A673 (cell line): ENCODE data around the gene ABI3BP. TPM values are rescaled to one million over a fixed set of nuclear protein-coding genes. Genes with fewer than 3 reads are reported as not detected.

Experiments used
- BruUV-seq: library from RNA; stranded (reverse); fragments of 400-500 nt; replicated peaks from 2 replicates; lab custom pipeline; 2021; lab: Mats Ljungman, UMichigan
- CTCF ChIA-PET: fragments of 300-600 bp; sonication (Branson Sonifier 250); formaldehyde crosslinking; loops from one replicate; lab custom pipeline; 2022; ENCODE audit warnings: antibody characterized with exemption; lab: Charles Lee
- POLR2A ChIA-PET: fragments of 300-600 bp; sonication (Branson Sonifier 250); formaldehyde crosslinking; loops from one replicate; lab custom pipeline; 2022; ENCODE audit warnings: antibody characterized with exemption; ENCODE audit not compliant: low non-redundant PET; lab: Charles Lee
- DNase-seq: peaks from one replicate; pipeline ENCODE4 v3.0.0-alpha.2; 2015; ENCODE audit warnings: low spot score
- H3K27ac ChIP-seq: fragments of 200-600 bp; sonication (generic); 2 replicates; pipeline ENCODE4 v1.5.1; 2016; ENCODE audit warnings: mixed run types, low read depth, mild to moderate bottlenecking, mixed read lengths, antibody characterized with exemption, low read length; ENCODE audit not compliant: poor library complexity, severe bottlenecking
- H3K27me3 ChIP-seq: fragments of 200-600 bp; sonication (generic); replicated peaks from 2 replicates; pipeline ENCODE4 v1.6.1; 2017; ENCODE audit warnings: mixed run types, low read depth, mild to moderate bottlenecking, mixed read lengths, antibody characterized with exemption, low read length; ENCODE audit not compliant: insufficient read depth, poor library complexity
- H3K36me3 ChIP-seq: fragments of 200-600 bp; sonication (generic); 2 replicates; pipeline ENCODE4 v1.6.1; 2016; ENCODE audit warnings: mixed run types, mild to moderate bottlenecking, mixed read lengths, antibody characterized with exemption, low read length; ENCODE audit not compliant: insufficient read depth, poor library complexity, severe bottlenecking
- H3K4me1 ChIP-seq: fragments of 200-600 bp; sonication (generic); 2 replicates; pipeline ENCODE4 v1.6.1; 2017; ENCODE audit warnings: mixed run types, mild to moderate bottlenecking, mixed read lengths, antibody characterized with exemption, low read length; ENCODE audit not compliant: insufficient read depth, poor library complexity, severe bottlenecking
- H3K4me3 ChIP-seq: fragments of 200-600 bp; sonication (generic); 2 replicates; pipeline ENCODE4 v1.5.1; 2016; ENCODE audit warnings: low read depth, mixed run types, mild to moderate bottlenecking, mixed read lengths, low read length; ENCODE audit not compliant: poor library complexity, severe bottlenecking
- H3K9me3 ChIP-seq: fragments of 200-600 bp; sonication (generic); 2 replicates; pipeline ENCODE4 v1.6.1; 2016; ENCODE audit warnings: mixed run types, low read depth, mild to moderate bottlenecking, mixed read lengths, antibody characterized with exemption, low read length; ENCODE audit not compliant: poor library complexity, severe bottlenecking
- EZH2 ChIP-seq: fragments of 200-600 bp; sonication (generic); IDR thresholded peaks from 2 replicates; pipeline ENCODE4 v1.6.1; 2017; ENCODE audit warnings: borderline replicate concordance, low read depth, mild to moderate bottlenecking, mixed read lengths, antibody characterized with exemption, low read length; ENCODE audit not compliant: poor library complexity, severe bottlenecking
- intact Hi-C: fragments of 100-400 bp; cut with micrococcal nuclease; formaldehyde crosslinking; loops from one replicate; pipeline ENCODE4 v1.10.0; 2022; ENCODE audit not compliant: unreplicated experiment
- total RNA-seq: library from RNA; stranded (reverse); gene quantifications from 2 replicates; pipeline ENCODE4 v1.2.3, GENCODE V29; 2021
- TF ChIP-seq, protein P1 (sequence below): fragments of 300-800, 200-600 bp; sonication (generic); conservative IDR thresholded peaks from 2 replicates; pipeline ENCODE4 v1.5.1; 2017; ENCODE audit warnings: low read depth, mild to moderate bottlenecking, antibody characterized with exemption, low read length, moderate library complexity, mixed read lengths

Gene ABI3BP
- total RNA-seq, 1 experiment from 2014 or later, result 5.2 TPM

GRCh38 chr3:100911956-100912355 lies 81.3 kb downstream of the ABI3BP start:
- no peak for DNase-seq
- no TSS peak for BruUV-seq
- Histone ChIP-seq H3K4me1 (no peaks in the 10 kb centered on the region), H3K27ac (no peak overlapping the region), H3K36me3 (no peaks in the 10 kb centered on the region), H3K4me3 (no peak overlapping the region), H3K9me3 (no peaks in the 10 kb centered on the region), H3K27me3 (no peaks in the 10 kb centered on the region)
- intact Hi-C loops, result no loop called here
- ChIA-PET POLR2A (no interaction called here), CTCF (no interaction called here)
- no peak for TF ChIP-seq EZH2
- TF ChIP-seq, protein P1, sequence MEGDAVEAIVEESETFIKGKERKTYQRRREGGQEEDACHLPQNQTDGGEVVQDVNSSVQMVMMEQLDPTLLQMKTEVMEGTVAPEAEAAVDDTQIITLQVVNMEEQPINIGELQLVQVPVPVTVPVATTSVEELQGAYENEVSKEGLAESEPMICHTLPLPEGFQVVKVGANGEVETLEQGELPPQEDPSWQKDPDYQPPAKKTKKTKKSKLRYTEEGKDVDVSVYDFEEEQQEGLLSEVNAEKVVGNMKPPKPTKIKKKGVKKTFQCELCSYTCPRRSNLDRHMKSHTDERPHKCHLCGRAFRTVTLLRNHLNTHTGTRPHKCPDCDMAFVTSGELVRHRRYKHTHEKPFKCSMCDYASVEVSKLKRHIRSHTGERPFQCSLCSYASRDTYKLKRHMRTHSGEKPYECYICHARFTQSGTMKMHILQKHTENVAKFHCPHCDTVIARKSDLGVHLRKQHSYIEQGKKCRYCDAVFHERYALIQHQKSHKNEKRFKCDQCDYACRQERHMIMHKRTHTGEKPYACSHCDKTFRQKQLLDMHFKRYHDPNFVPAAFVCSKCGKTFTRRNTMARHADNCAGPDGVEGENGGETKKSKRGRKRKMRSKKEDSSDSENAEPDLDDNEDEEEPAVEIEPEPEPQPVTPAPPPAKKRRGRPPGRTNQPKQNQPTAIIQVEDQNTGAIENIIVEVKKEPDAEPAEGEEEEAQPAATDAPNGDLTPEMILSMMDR, result no peak

DNA sequence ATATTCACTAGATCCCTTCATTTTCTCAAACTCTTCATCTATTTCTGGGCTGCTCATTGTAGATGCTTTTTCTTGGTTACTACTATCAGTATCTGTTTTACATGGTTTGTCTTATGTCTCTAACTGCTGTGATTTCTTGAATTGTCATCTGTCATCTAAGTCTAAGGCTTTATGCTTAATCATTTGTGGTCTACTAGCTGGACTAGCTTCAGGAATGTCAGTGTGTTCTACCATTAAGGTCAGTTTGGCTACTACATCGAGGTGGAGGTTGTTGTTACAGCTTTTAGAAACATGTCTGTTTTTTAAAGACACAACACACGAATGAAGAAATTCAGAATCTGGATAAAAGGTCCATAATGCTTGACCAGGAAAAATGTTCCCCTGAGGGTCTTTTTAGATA lies 82.2 kb downstream of the ABI3BP start:
- no peaks in the 10 kb centered on the region for H3K27me3 ChIP-seq
- H3K4me3 ChIP-seq, result no peak overlapping the region
- H3K27ac ChIP-seq, result no peak overlapping the region
- H3K4me1 ChIP-seq, result no peaks in the 10 kb centered on the region
- no peaks in the 10 kb centered on the region for H3K36me3 ChIP-seq
- ChIA-PET POLR2A (no interaction called here), CTCF (interaction anchor here (0.6 kb wide), 1 partner anchor 448 kb away, joined by 3 read pairs; no protein-coding TSS in a partner anchor)
- TF ChIP-seq, protein P1, result no peak
- TF ChIP-seq EZH2, result no peak
- intact Hi-C loops, result no loop called here
- DNase-seq, result no peak
- H3K9me3 ChIP-seq, result no peaks in the 10 kb centered on the region
- BruUV-seq, result no TSS peak

DNA sequence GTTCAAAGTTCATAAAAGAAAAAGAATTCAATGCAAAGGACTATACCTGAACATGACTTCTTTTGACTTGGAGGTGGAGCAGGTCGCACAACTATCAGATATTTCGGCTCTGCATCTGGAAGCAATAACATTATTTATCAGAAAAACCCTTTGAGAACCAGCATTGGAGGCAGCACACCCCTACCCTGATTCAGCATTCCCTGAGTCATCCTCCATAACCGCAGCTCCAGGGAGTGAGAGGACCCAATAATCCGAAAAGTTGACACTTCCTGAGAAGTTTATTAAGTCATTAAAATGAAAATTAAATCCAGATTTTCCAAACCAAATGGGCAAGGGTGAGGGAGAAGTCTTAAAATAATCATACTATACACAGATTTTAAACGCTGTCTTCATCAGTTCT lies 90.6 kb downstream of the ABI3BP start:
- DNase-seq, result peak; percentile 84
- Histone ChIP-seq H3K4me3 (no peak overlapping the region), H3K4me1 (peaks cover 32% of the 10 kb centered on the region), H3K27me3 (no peaks in the 10 kb centered on the region), H3K27ac (peak overlapping the region; percentile 8), H3K36me3 (no peaks in the 10 kb centered on the region), H3K9me3 (no peaks in the 10 kb centered on the region)
- intact Hi-C loops, result no loop called here
- no TSS peak for BruUV-seq
- CTCF ChIA-PET, result no interaction called here
- POLR2A ChIA-PET, result no interaction called here
- no peak for TF ChIP-seq EZH2
- TF ChIP-seq, protein P1, result no peak
